GM21423 (cell line): ENCODE measurements around the gene HLA-DQA2.
"Not testable (repeated sequence)": the region's sequence is repeated elsewhere in the genome, so short reads cannot be mapped to it uniquely, and the experiment has no call there.

ENCODE experiments used
- ATAC-seq: cut with Tn5 transposase; IDR thresholded peaks from one replicate; pipeline ENCODE4 v1.9.1; 2021; ENCODE audit warnings: mild to moderate bottlenecking, moderate library complexity; ENCODE audit not compliant: unreplicated experiment

HLA-DQA2 gene

GRCh38 chr6:32775071-32775470, 33.9 kb downstream of the HLA-DQA2 start:
- ATAC-seq: no peak

- ATAC-seq: no peak
Measured at GRCh38 chr6:32779036-32779435, 37.8 kb downstream of the HLA-DQA2 start.

- not testable (repeated sequence) for ATAC-seq
Measured at GRCh38 chr6:32782923-32783322, 41.7 kb downstream of the HLA-DQA2 start.

DNA sequence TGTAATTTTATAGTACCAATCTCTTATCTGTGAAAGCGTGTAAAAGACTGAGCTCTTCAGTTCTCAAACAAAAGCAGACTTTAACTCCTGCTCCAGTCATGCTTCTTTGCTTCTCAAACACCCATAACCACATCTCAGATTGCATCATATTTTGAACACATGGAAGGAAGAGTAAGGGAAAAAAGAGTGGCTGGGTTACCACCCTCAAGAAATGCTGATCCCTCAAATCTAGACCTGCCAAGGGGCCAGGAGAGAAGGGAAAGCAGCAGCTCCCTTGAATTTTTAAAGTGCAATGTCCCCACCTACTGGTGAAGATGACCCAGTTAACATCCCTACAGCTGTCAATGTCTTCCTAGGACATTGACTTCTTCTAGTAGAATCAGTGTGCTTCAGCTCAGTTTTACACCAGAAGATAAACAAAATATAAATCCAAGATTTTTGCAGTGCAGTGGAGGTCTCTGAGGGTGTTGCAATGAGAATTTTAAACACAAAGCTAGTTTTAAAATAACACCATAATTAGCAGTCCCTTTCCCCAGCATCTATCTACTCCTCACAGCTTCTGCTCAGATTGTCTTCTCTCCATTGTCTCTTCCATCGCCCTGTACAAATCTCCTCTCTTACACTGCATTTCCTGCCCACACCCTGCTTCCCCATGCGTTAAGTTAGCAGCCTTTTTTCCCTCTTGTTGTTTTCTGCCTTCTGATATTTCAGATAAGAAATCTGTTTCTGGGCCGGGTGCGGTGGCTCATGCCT, 44.8 kb downstream of the HLA-DQA2 start:
- ATAC-seq: no peak

DNA sequence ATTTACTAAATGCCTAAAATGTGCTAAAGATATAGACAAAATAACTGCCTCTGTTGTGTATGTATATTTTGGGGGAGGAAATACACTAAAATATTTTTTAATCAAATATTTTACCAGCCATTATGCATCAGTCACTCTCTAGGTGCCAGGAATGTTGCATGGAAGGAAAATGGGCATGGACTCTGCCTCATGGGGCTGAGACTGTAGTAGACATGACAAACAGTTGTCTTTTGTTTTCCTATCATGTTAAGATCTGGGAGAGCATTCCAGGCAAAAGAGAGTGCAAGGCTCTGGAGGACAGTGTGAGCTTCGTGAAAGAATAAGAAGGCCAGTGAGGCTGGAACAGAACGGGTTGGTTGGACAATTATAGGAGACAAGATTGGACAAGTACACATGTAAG, 49.1 kb downstream of the HLA-DQA2 start:
- ATAC-seq: no peak

GRCh38 chr6:32792901-32793435, 51.8 kb downstream of the HLA-DQA2 start:
- ATAC-seq: no peak

DNA sequence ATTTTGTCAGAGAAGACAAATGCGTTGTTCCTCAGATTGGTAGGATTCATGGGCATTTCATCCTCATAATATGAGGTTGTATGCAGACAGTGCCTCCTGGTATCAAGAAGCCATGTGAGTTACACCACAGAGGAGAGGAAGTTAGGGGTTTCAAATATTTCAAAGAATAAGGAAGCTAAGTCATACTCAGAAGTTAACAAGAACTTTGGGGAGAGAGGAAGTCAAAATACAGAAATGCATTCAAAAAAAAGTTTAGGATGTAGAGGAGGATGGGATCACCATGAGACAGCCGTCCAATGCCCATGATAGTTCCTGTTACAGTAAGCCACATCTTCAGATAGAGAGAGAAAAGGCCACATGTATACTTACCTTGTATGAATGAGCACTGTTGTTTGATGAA, 53.3 kb downstream of the HLA-DQA2 start:
- ATAC-seq: no peak
